Endothelial cell of umbilical vein (primary cell): Measurements from ENCODE around the gene KCNA5. TPM values are rescaled to one million over a fixed set of nuclear protein-coding genes. Genes with fewer than 3 reads are reported as not detected.

Experiments used
- BruUV-seq: library from RNA; stranded (reverse); fragments of 400-500 nt; replicated peaks from 2 replicates; lab custom pipeline; 2021; lab: Mats Ljungman, UMichigan
- CTCF ChIA-PET: fragments of 300-600, 350-600 bp; sonication (Branson Sonifier 250); formaldehyde crosslinking; loops from one replicate; lab custom pipeline; 2021; ENCODE audit warnings: antibody characterized with exemption, inconsistent platforms; lab: Charles Lee
- POLR2A ChIA-PET: fragments of 300-600, 350-600 bp; sonication (Branson Sonifier 250); formaldehyde crosslinking; loops from one replicate; lab custom pipeline; 2021; ENCODE audit warnings: antibody characterized with exemption, inconsistent platforms; lab: Charles Lee
- DNase-seq: peaks from one replicate; pipeline ENCODE4 v3.0.0-alpha.2; 2011; ENCODE audit warnings: low read depth, low spot score
- FAIRE-seq: peaks from 2 replicates; lab custom pipeline; 2011; peaks lifted over from hg19 to GRCh38; lab: Jason Lieb, UNC
- H2AFZ ChIP-seq: 2 replicates; pipeline ENCODE4 v1.6.0; 2012; ENCODE audit warnings: low read depth, low read length, control low read depth, inconsistent platforms
- H3K27ac ChIP-seq: 2 replicates; pipeline ENCODE4 v1.5.1; 2011; ENCODE audit warnings: low read depth, mild to moderate bottlenecking, control low read depth, low read length, moderate library complexity; ENCODE audit not compliant: insufficient read depth
- H3K27me3 ChIP-seq, 2 experiments: 2 replicates each; pipeline versions ENCODE4 v1.6.0 to v1.6.1; 2011; ENCODE audit warnings: low read length in 2 of 2, mixed read lengths in 1 of 2; ENCODE audit not compliant: control insufficient read depth in 2 of 2, insufficient read depth in 2 of 2
- H3K36me3 ChIP-seq, 2 experiments: 2 replicates in 1 of 2; 3 replicates in 1 of 2; pipeline ENCODE4 v1.5.1; 2011; ENCODE audit warnings: low read length in 2 of 2, mild to moderate bottlenecking in 1 of 2, moderate library complexity in 1 of 2; ENCODE audit not compliant: control insufficient read depth in 2 of 2, insufficient read depth in 2 of 2; ENCODE audit errors: extremely low read depth in 1 of 2
- H3K4me1 ChIP-seq: 3 replicates; pipeline ENCODE4 v1.5.1; 2011; ENCODE audit warnings: mild to moderate bottlenecking, low read length; ENCODE audit not compliant: control insufficient read depth, insufficient read depth; ENCODE audit errors: extremely low read depth
- H3K4me2 ChIP-seq: 2 replicates; pipeline ENCODE4 v1.6.1; 2011; ENCODE audit warnings: low read length, control low read depth, mixed read lengths; ENCODE audit not compliant: insufficient read depth
- H3K4me3 ChIP-seq, 3 experiments: fragments of 200-600 bp in 1 of 3; sonication (generic), shearing (Covaris generic) in 1 of 3; replicated peaks in 1 of 3; 2 replicates each; pipeline ENCODE4 v1.5.1; 2011 to 2016; ENCODE audit warnings: control low read depth in 3 of 3, low read length in 3 of 3, mild to moderate bottlenecking in 2 of 3, inconsistent platforms in 1 of 3, low read depth in 1 of 3, moderate library complexity in 1 of 3; ENCODE audit not compliant: insufficient read depth in 1 of 3
- H3K79me2 ChIP-seq: 2 replicates; pipeline ENCODE4 v1.6.0; 2012; ENCODE audit warnings: low read length, inconsistent platforms; ENCODE audit not compliant: control insufficient read depth, insufficient read depth
- H3K9ac ChIP-seq: replicated peaks from 2 replicates; pipeline ENCODE3; 2011; ENCODE audit warnings: low read length, control low read depth; ENCODE audit not compliant: insufficient read depth; ENCODE audit errors: extremely low read depth
- H3K9me1 ChIP-seq: replicated peaks from 3 replicates; pipeline ENCODE4 v1.6.0; 2011; ENCODE audit warnings: mild to moderate bottlenecking, low read length; ENCODE audit not compliant: control insufficient read depth, insufficient read depth; ENCODE audit errors: extremely low read depth
- H3K9me3 ChIP-seq: replicated peaks from 2 replicates; pipeline ENCODE4 v1.5.1; 2012; ENCODE audit warnings: low read length, inconsistent platforms; ENCODE audit not compliant: control insufficient read depth, insufficient read depth
- H4K20me1 ChIP-seq: replicated peaks from 2 replicates; pipeline ENCODE3; 2011; ENCODE audit warnings: mild to moderate bottlenecking, low read length; ENCODE audit not compliant: control insufficient read depth, insufficient read depth; ENCODE audit errors: extremely low read depth
- EZH2 ChIP-seq: IDR thresholded peaks from 2 replicates; pipeline ENCODE4 v1.6.1; 2012; ENCODE audit warnings: borderline replicate concordance, low read depth, mild to moderate bottlenecking, moderate library complexity, low read length, inconsistent platforms; ENCODE audit not compliant: severe bottlenecking
- FOS ChIP-seq: IDR thresholded peaks from 2 replicates; pipeline ENCODE4 v1.6.1; 2011; ENCODE audit warnings: mild to moderate bottlenecking, low read length, moderate library complexity, borderline replicate concordance; ENCODE audit not compliant: insufficient read depth
- GATA2 ChIP-seq: IDR thresholded peaks from 2 replicates; pipeline ENCODE4 v1.7.0; 2011; ENCODE audit warnings: low read depth, mild to moderate bottlenecking, moderate library complexity, mixed read lengths, low read length; ENCODE audit not compliant: insufficient read length, insufficient read depth
- JUN ChIP-seq: IDR thresholded peaks from 2 replicates; pipeline ENCODE4 v1.6.1; 2011; ENCODE audit warnings: borderline replicate concordance, low read depth; ENCODE audit not compliant: insufficient read length, insufficient read depth
- POLR2A ChIP-seq: IDR thresholded peaks from 2 replicates; pipeline ENCODE4 v1.6.1; 2012; ENCODE audit warnings: low read depth, mild to moderate bottlenecking, control low read depth, low read length
- dilution Hi-C: fragments of 300-500 bp; cut with MboI; formaldehyde crosslinking; loops from one replicate; pipeline ENCODE4 v1.15.0; 2019; ENCODE audit warnings: low sequenced_read_pairs; ENCODE audit not compliant: extremely low pct_ligation_motif_present
- intact Hi-C: fragments of 100-400 bp; cut with micrococcal nuclease; formaldehyde crosslinking; loops from one replicate; pipeline ENCODE4 v1.10.0; 2022
- polyA plus RNA-seq, 4 experiments: library from polyadenylated mRNA; depleted of rRNA in 3 of 4; stranded (reverse) in 3 of 4; unstranded in 1 of 4; fragments of >200 nt; gene quantifications; 2 replicates each; pipeline versions ENCODE4 v1.2.1 to v1.2.3, GENCODE V29; 2011 to 2012; ENCODE audit warnings: missing spikeins in 1 of 4
- total RNA-seq: library from RNA; stranded (reverse); gene quantifications from 2 replicates; pipeline ENCODE4 v1.2.3, GENCODE V29; 2021
- TF ChIP-seq, protein P1 (sequence below), 2 donors: IDR thresholded peaks; 1 replicate in 1 of 2; 2 replicates in 1 of 2; pipeline ENCODE4 v1.5.1; 2011; ENCODE audit warnings: low read length in 2 of 2, mild to moderate bottlenecking in 2 of 2, moderate library complexity in 2 of 2, control low read depth in 1 of 2, inconsistent platforms in 1 of 2, low read depth in 1 of 2; ENCODE audit not compliant: insufficient read depth in 1 of 2; ENCODE audit errors: extremely low read depth in 1 of 2
- TF ChIP-seq, protein P2 (sequence below): IDR thresholded peaks from 2 replicates; pipeline ENCODE4 v1.6.1; 2011; ENCODE audit not compliant: insufficient read depth, insufficient read length

Gene KCNA5
- total and polyA plus RNA-seq, 2 donors (not counting 3 experiments of a cell fraction or from before 2014, with no cell fraction given) = not detected

DNA sequence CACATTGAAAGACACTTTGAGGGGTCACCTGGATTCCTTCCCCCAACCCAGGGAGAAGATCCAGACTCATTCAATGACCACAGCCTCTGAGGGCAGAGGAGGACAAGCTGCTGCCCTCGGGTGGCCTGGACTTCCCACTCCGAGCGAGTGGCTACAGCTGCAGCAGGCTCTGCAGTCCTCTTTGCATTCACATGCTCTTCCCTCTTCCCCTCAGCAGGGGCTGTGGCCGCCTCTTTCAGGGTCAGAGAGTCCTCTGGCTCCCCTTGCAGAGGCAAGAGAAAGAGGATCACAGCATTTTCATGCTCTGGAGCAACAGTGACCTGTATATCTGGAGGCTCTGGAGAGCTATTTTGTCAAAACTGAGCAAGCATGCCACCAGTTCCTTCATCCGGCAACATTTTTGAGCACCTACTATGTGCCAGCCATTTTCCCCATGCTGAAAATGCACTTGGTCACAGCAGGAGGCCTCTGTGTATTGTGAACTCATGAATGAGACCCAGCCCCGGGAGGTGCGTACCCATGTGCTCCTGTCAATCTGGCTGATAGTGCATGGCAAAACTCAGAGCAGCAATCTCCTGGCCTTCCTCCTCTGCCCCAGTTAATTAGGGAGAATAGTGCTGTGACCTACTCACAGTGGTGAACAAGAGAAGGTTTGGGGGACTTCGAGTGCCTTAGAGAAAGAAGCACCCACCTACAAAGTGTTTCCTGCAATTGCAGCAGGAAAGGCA is 42.9 kb upstream of the KCNA5 start:
- Histone ChIP-seq H2AFZ (no peak overlapping the region), H3K9ac (no peak overlapping the region), H3K79me2 (no peaks in the 10 kb centered on the region), H3K4me2 (no peak overlapping the region), H3K27me3 (no peaks in the 10 kb centered on the region), H4K20me1 (no peaks in the 10 kb centered on the region), H3K4me3 (no peak overlapping the region), H3K4me1 (no peaks in the 10 kb centered on the region), H3K36me3 (no peaks in the 10 kb centered on the region), H3K9me3 (no peaks in the 10 kb centered on the region), H3K9me1 (no peaks in the 10 kb centered on the region), H3K27ac (no peak overlapping the region)
- no peak for DNase-seq
- CTCF ChIA-PET = interaction anchor here (1.3 to 3.3 kb wide), 3 partner anchors 137 to 152 kb away, joined by 4 to 63 read pairs (median 4); no protein-coding TSS in a partner anchor
- no peak for FAIRE-seq
- intact Hi-C loops = no loop called here
- no TSS peak for BruUV-seq
- POLR2A ChIA-PET = no interaction called here
- TF ChIP-seq JUN (no peak), FOS (no peak), POLR2A (no peak)
- dilution Hi-C loops = no loop called here

DNA sequence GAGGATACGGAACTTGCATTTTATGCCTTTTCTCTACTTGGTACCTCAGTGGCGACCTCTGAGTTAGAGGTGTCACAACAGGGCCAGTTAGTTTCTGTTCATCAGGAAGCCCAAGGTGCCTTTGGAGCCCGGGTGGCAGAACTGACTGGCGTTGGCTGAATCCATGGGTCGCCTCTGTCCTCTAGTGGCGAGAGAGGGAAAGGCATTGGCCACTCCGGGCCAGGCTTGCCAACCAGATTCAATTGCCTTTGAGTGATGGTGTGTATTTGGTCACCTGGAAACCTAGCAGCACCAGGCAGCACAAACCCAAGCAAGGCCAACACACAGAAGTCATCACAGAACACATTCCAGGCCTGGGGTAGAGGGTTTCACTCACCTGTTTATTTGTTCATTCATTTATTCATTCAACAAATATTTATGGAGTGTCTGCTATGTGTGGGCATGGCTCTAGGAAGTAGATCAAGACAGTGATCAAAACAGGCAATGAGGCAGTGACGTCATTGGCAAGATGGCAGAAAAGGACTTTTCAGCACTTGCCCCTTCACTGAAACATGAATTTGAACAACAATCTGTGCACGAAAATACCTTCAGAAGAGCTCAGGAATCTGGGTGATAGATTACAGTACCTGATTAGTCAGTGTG is 40.5 kb upstream of the KCNA5 start:
- Histone ChIP-seq H3K79me2 (no peaks in the 10 kb centered on the region), H3K4me2 (no peak overlapping the region), H3K9me1 (no peaks in the 10 kb centered on the region), H4K20me1 (no peaks in the 10 kb centered on the region), H2AFZ (no peak overlapping the region), H3K36me3 (no peaks in the 10 kb centered on the region), H3K4me3 (no peak overlapping the region), H3K4me1 (no peaks in the 10 kb centered on the region), H3K9me3 (no peaks in the 10 kb centered on the region), H3K27me3 (no peaks in the 10 kb centered on the region), H3K9ac (no peak overlapping the region), H3K27ac (no peak overlapping the region)
- dilution Hi-C loops = no loop called here
- CTCF ChIA-PET = interaction anchor here (0.7 to 3.3 kb wide), 6 partner anchors 144 to 154 kb away, joined by 5 to 63 read pairs (median 11); no protein-coding TSS in a partner anchor
- TF ChIP-seq EZH2 = no peak
- no peak for TF ChIP-seq FOS
- TF ChIP-seq, protein P1, sequence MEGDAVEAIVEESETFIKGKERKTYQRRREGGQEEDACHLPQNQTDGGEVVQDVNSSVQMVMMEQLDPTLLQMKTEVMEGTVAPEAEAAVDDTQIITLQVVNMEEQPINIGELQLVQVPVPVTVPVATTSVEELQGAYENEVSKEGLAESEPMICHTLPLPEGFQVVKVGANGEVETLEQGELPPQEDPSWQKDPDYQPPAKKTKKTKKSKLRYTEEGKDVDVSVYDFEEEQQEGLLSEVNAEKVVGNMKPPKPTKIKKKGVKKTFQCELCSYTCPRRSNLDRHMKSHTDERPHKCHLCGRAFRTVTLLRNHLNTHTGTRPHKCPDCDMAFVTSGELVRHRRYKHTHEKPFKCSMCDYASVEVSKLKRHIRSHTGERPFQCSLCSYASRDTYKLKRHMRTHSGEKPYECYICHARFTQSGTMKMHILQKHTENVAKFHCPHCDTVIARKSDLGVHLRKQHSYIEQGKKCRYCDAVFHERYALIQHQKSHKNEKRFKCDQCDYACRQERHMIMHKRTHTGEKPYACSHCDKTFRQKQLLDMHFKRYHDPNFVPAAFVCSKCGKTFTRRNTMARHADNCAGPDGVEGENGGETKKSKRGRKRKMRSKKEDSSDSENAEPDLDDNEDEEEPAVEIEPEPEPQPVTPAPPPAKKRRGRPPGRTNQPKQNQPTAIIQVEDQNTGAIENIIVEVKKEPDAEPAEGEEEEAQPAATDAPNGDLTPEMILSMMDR (IDR thresholded peaks at IDR 0.05; ENCODE audit: extremely low read depth in 1 of 2, insufficient read depth in 1 of 2, low read depth in 1 of 2, low read length in 2 of 2) = peak; percentile 77 to 95
- TF ChIP-seq, protein P2, sequence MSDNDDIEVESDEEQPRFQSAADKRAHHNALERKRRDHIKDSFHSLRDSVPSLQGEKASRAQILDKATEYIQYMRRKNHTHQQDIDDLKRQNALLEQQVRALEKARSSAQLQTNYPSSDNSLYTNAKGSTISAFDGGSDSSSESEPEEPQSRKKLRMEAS = no peak
- TF ChIP-seq GATA2 = no peak
- POLR2A ChIA-PET = no interaction called here
- FAIRE-seq (peak; percentile 84), DNase-seq (peak; percentile 45)
- no TSS peak for BruUV-seq
- intact Hi-C loops = loop anchor here (1.0 kb wide), 1 partner anchor 148 kb away; no protein-coding TSS in a partner anchor
